H1 (cell line): Measurements from ENCODE around the gene KRTAP10-8. TPM values are rescaled to one million over a fixed set of nuclear protein-coding genes. Genes with fewer than 3 reads are reported as not detected.

Experiments used
- CTCF ChIA-PET: fragments of 300-600 bp; sonication (Branson Sonifier 250); formaldehyde crosslinking; loops from one replicate; lab custom pipeline; 2021; ENCODE audit not compliant: partially characterized antibody; lab: Charles Lee
- POLR2A ChIA-PET: fragments of 300-600 bp; sonication (Branson Sonifier 250); formaldehyde crosslinking; loops from one replicate; lab custom pipeline; 2021; ENCODE audit warnings: inconsistent platforms; ENCODE audit not compliant: partially characterized antibody; lab: Charles Lee
- DNase-seq, 2 experiments: peaks; one replicate each; pipeline versions ENCODE4 v3.0.0 to v3.0.0-alpha.2; 2010 to 2022; ENCODE audit warnings: low spot score in 2 of 2, low read depth in 1 of 2, mixed read lengths in 1 of 2
- FAIRE-seq: peaks from 2 replicates; lab custom pipeline; 2011; peaks lifted over from hg19 to GRCh38; lab: Jason Lieb, UNC
- H2AFZ ChIP-seq: 2 replicates; pipeline ENCODE4 v1.8.1; 2012; ENCODE audit warnings: low read length, inconsistent platforms
- H2AK5ac ChIP-seq: 2 replicates; pipeline ENCODE4 v1.6.1; 2013; ENCODE audit warnings: low read depth, low read length
- H2BK120ac ChIP-seq: replicated peaks from 2 replicates; pipeline ENCODE3; 2013; ENCODE audit warnings: low read depth, low read length, inconsistent platforms
- H2BK12ac ChIP-seq: 2 replicates; pipeline ENCODE4 v1.6.1; 2013; ENCODE audit warnings: low read depth, low read length
- H2BK15ac ChIP-seq: 2 replicates; pipeline ENCODE4 v1.6.1; 2013; ENCODE audit warnings: low read length
- H2BK20ac ChIP-seq: 2 replicates; pipeline ENCODE4 v1.6.1; 2013; ENCODE audit warnings: low read length
- H2BK5ac ChIP-seq: 2 replicates; pipeline ENCODE4 v1.6.1; 2013; ENCODE audit warnings: low read depth, low read length
- H3K14ac ChIP-seq: 2 replicates; pipeline ENCODE4 v1.6.1; 2013; ENCODE audit warnings: inconsistent platforms; ENCODE audit not compliant: insufficient read length
- H3K18ac ChIP-seq: 2 replicates; pipeline ENCODE4 v1.6.1; 2013; ENCODE audit warnings: low read length; ENCODE audit errors: extremely low read depth
- H3K23ac ChIP-seq: 2 replicates; pipeline ENCODE4 v1.6.1; 2013; ENCODE audit warnings: inconsistent platforms; ENCODE audit not compliant: insufficient read length
- H3K23me2 ChIP-seq: 2 replicates; pipeline ENCODE4 v1.6.1; 2013; ENCODE audit warnings: low read depth, low read length
- H3K27ac ChIP-seq: 2 replicates; pipeline ENCODE4 v1.6.1; 2011; ENCODE audit warnings: low read depth, low read length, inconsistent platforms
- H3K27me3 ChIP-seq, 4 experiments: replicated peaks in 1 of 4; 1 replicate in 1 of 4; 2 replicates in 3 of 4; pipeline versions ENCODE4 v1.6.1 to v1.8.1; 2011 to 2013; ENCODE audit warnings: low read length in 3 of 4, mild to moderate bottlenecking in 3 of 4, inconsistent platforms in 2 of 4, mixed read lengths in 2 of 4, moderate library complexity in 1 of 4; ENCODE audit not compliant: control insufficient read depth in 3 of 4, insufficient read depth in 3 of 4; ENCODE audit errors: extremely low read depth in 1 of 4
- H3K36me3 ChIP-seq, 4 experiments: 2 replicates each; pipeline versions ENCODE4 v1.6.1 to v1.8.1; 2011 to 2013; ENCODE audit warnings: mild to moderate bottlenecking in 4 of 4, low read length in 3 of 4, moderate library complexity in 2 of 4, control low read depth in 1 of 4, inconsistent platforms in 1 of 4; ENCODE audit not compliant: insufficient read depth in 4 of 4, control insufficient read depth in 2 of 4
- H3K4ac ChIP-seq: replicated peaks from 2 replicates; pipeline ENCODE3; 2013; ENCODE audit warnings: low read length, low read depth, mixed read lengths, inconsistent platforms; ENCODE audit not compliant: insufficient read length
- H3K4me1 ChIP-seq, 4 experiments: replicated peaks in 1 of 4; 1 replicate in 1 of 4; 2 replicates in 3 of 4; pipeline versions ENCODE4 v1.6.1 to v1.8.1; 2011 to 2013; ENCODE audit warnings: low read length in 3 of 4, inconsistent platforms in 2 of 4, mixed read lengths in 1 of 4; ENCODE audit not compliant: insufficient read depth in 4 of 4, control insufficient read depth in 3 of 4
- H3K4me2 ChIP-seq, 2 experiments: 2 replicates each; pipeline versions ENCODE4 v1.6.1 to v1.8.1; 2011 to 2013; ENCODE audit warnings: low read depth in 2 of 2, low read length in 2 of 2, control low read depth in 1 of 2, inconsistent platforms in 1 of 2, mild to moderate bottlenecking in 1 of 2; ENCODE audit not compliant: insufficient read depth in 1 of 2
- H3K4me3 ChIP-seq, 4 experiments: fragments of 200-600, 300-600 bp in 1 of 4; sonication (generic), shearing (Covaris generic), sonication (Bioruptor Twin) in 1 of 4; 2 replicates each; pipeline versions ENCODE4 v1.5.1 to v1.8.1; 2011 to 2016; ENCODE audit warnings: low read length in 4 of 4, low read depth in 3 of 4, control low read depth in 2 of 4, inconsistent platforms in 2 of 4, mild to moderate bottlenecking in 2 of 4, mixed read lengths in 1 of 4, moderate library complexity in 1 of 4; ENCODE audit not compliant: insufficient read depth in 2 of 4; ENCODE audit errors: extremely low read depth in 1 of 4
- H3K56ac ChIP-seq: replicated peaks from 2 replicates; pipeline ENCODE3; 2013; ENCODE audit warnings: low read depth, mild to moderate bottlenecking, mixed read lengths, low read length, inconsistent platforms; ENCODE audit not compliant: insufficient read length
- H3K79me1 ChIP-seq: 2 replicates; pipeline ENCODE4 v1.6.1; 2013; ENCODE audit warnings: low read depth, low read length, control low read depth
- H3K79me2 ChIP-seq, 2 experiments: 2 replicates each; pipeline versions ENCODE4 v1.6.1 to v1.8.1; 2012 to 2013; ENCODE audit warnings: low read length in 2 of 2, mild to moderate bottlenecking in 2 of 2, inconsistent platforms in 1 of 2; ENCODE audit not compliant: insufficient read depth in 2 of 2, control insufficient read depth in 1 of 2
- H3K9ac ChIP-seq, 4 experiments: replicated peaks in 1 of 4; 1 replicate in 1 of 4; 2 replicates in 3 of 4; pipeline versions ENCODE4 v1.6.1 to v1.8.1; 2011 to 2013; ENCODE audit warnings: low read depth in 3 of 4, low read length in 3 of 4, control low read depth in 2 of 4, mild to moderate bottlenecking in 2 of 4, moderate library complexity in 2 of 4, inconsistent platforms in 1 of 4; ENCODE audit errors: extremely low read depth in 1 of 4
- H3K9me3 ChIP-seq, 2 experiments: 2 replicates each; pipeline versions ENCODE4 v1.6.1 to v1.8.1; 2012 to 2013; ENCODE audit warnings: mild to moderate bottlenecking in 2 of 2, moderate library complexity in 2 of 2, control low read depth in 1 of 2, inconsistent platforms in 1 of 2, low read depth in 1 of 2, low read length in 1 of 2, mixed read lengths in 1 of 2; ENCODE audit not compliant: insufficient read depth in 2 of 2
- H4K20me1 ChIP-seq, 2 experiments: replicated peaks in 1 of 2; 2 replicates each; pipeline versions ENCODE3 to v1.8.1; 2011 to 2013; ENCODE audit warnings: inconsistent platforms in 2 of 2, low read length in 2 of 2, mild to moderate bottlenecking in 1 of 2; ENCODE audit not compliant: insufficient read depth in 2 of 2, control insufficient read depth in 1 of 2
- H4K5ac ChIP-seq: 2 replicates; pipeline ENCODE4 v1.6.1; 2013; ENCODE audit warnings: low read length, low read depth, mixed read lengths, inconsistent platforms; ENCODE audit not compliant: insufficient read length
- H4K8ac ChIP-seq: 2 replicates; pipeline ENCODE4 v1.8.0; 2013; ENCODE audit warnings: mild to moderate bottlenecking, moderate library complexity, low read length, inconsistent platforms; ENCODE audit not compliant: insufficient read depth; ENCODE audit errors: extremely low read depth
- H4K91ac ChIP-seq: replicated peaks from 2 replicates; pipeline ENCODE3; 2013; ENCODE audit warnings: low read length, mixed read lengths, inconsistent platforms; ENCODE audit not compliant: insufficient read length
- CHD2 ChIP-seq: IDR thresholded peaks from 2 replicates; pipeline ENCODE4 v1.6.1; 2012; ENCODE audit warnings: low read length, improper control_type of control experiment
- GABPA ChIP-seq: IDR thresholded peaks from 2 replicates; pipeline ENCODE4 v1.6.1; 2011; ENCODE audit warnings: mild to moderate bottlenecking, low read length, moderate library complexity, borderline replicate concordance; ENCODE audit not compliant: insufficient read depth
- HDAC2 ChIP-seq, 2 experiments: fragments of 300-600 bp in 1 of 2; sonication (generic) in 1 of 2; IDR thresholded peaks; 2 replicates each; pipeline ENCODE4 v1.6.1; 2011 to 2012; ENCODE audit warnings: low read depth in 2 of 2, low read length in 2 of 2, mild to moderate bottlenecking in 2 of 2, moderate library complexity in 2 of 2, borderline replicate concordance in 1 of 2, inconsistent platforms in 1 of 2
- MAFK ChIP-seq: IDR thresholded peaks from 2 replicates; pipeline ENCODE4 v1.6.1; 2012; ENCODE audit warnings: low read depth, mild to moderate bottlenecking, improper control_type of control experiment, low read length
- MAX ChIP-seq: IDR thresholded peaks from 2 replicates; pipeline ENCODE4 v1.6.1; 2012; ENCODE audit warnings: inconsistent platforms
- SRF ChIP-seq: IDR thresholded peaks from 2 replicates; pipeline ENCODE4 v1.6.1; 2011; ENCODE audit warnings: mild to moderate bottlenecking, low read depth, low read length, moderate library complexity
- SUZ12 ChIP-seq: fragments of 200-600 bp; sonication (generic); IDR thresholded peaks from 2 replicates; pipeline ENCODE4 v1.6.1; 2012; ENCODE audit warnings: mild to moderate bottlenecking, inconsistent platforms, low read length, moderate library complexity, mixed read lengths
- TAF7 ChIP-seq: optimal IDR thresholded peaks from 2 replicates; pipeline ENCODE3; 2011; ENCODE audit warnings: low read depth, mild to moderate bottlenecking, inconsistent platforms, low read length, moderate library complexity, borderline replicate concordance
- TBP ChIP-seq: IDR thresholded peaks from 2 replicates; pipeline ENCODE4 v1.6.1; 2011; ENCODE audit warnings: low read depth, low read length, improper control_type of control experiment
- TCF12 ChIP-seq: IDR thresholded peaks from 2 replicates; pipeline ENCODE4 v1.6.1; 2011; ENCODE audit warnings: low read depth, mild to moderate bottlenecking, low read length
- WGBS, 2 experiments: shearing (Covaris generic) in 1 of 2; methylation state at CpG; one replicate each; pipeline versions ENCODE4 v1.1.6 to v1.1.7; 2013 to 2015; ENCODE audit warnings: low lambda C conversion rate in 2 of 2, mixed read lengths in 2 of 2, inconsistent platforms in 1 of 2, low coverage in 1 of 2, missing lambda C conversion rate in 1 of 2; ENCODE audit not compliant: insufficient replicate concordance in 2 of 2, insufficient coverage in 1 of 2, insufficient read length in 1 of 2; ENCODE audit errors: extremely low coverage in 1 of 2, missing lambda C conversion rate in 1 of 2; 5-methylcytosine and 5-hydroxymethylcytosine counted together
- long read RNA-seq, 2 experiments: library from RNA in 1 of 2; library from capped mRNA in 1 of 2; stranded (forward); transcript quantifications; one replicate each; pipeline ENCODE4 v2.0.0, GENCODE V29; 2021; ENCODE audit warnings: inconsistent platforms in 1 of 2
- polyA minus RNA-seq, 3 experiments: library from RNA; depleted of rRNA, polyadenylated mRNA; stranded (reverse); fragments of >200 nt; gene quantifications; 1 replicate in 2 of 3; 2 replicates in 1 of 3; pipeline ENCODE4 v1.2.3, GENCODE V29; 2011
- polyA plus RNA-seq, 7 experiments: library from polyadenylated mRNA; depleted of rRNA in 3 of 7; stranded (reverse) in 5 of 7; unstranded in 2 of 7; fragments of >200 nt in 5 of 7; fragments of 200-250 nt in 2 of 7; gene quantifications; 1 replicate in 5 of 7; 2 replicates in 1 of 7; 4 replicates in 1 of 7; pipeline versions ENCODE4 v1.2.1 to v1.2.3, GENCODE V29; 2011 to 2013; ENCODE audit warnings: missing spikeins in 2 of 7, mixed read lengths in 2 of 7
- total RNA-seq: library from RNA; stranded (reverse); fragmentation: NEBNext Ultra II Directional; extraction: Animal tissue kit (Norgen Biotek cat#: 25700); gene quantifications from 2 replicates; pipeline ENCODE4 v1.2.1, GENCODE V29; 2021

The KRTAP10-8 gene, protein sequence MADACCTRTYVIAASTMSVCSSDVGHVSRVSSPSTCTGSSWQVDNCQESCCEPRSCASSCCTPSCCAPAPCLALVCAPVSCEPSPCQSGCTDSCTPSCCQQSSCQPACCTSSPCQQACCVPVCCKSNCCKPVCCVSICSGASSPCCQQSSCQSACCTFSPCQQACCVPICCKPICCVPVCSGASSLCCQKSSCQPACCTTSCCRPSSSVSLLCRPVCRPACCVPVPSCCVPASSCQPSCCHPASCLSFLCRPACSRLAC
- total RNA-seq (not detected in 2 replicates), polyA plus RNA-seq (2011; rRNA removed) (not detected in 2 replicates), polyA minus RNA-seq (2011; rRNA and poly(A)+ RNA removed) (not detected in 2 replicates)
- polyA plus RNA-seq (2011; cell fraction: cytosol; rRNA removed) = not detected
- not detected for polyA plus RNA-seq (2011; cell fraction: nucleus; rRNA removed)
- polyA plus RNA-seq (2012, experiment 1 of 2) = not detected in 4 replicates
- polyA plus RNA-seq (2012, experiment 2 of 2) = not detected
- not detected for polyA plus RNA-seq (2013, experiment 1 of 2)
- polyA plus RNA-seq (2013, experiment 2 of 2) = not detected
- polyA minus RNA-seq (2011; cell fraction: cytosol; rRNA and poly(A)+ RNA removed) = not detected
- polyA minus RNA-seq (2011; cell fraction: nucleus; rRNA and poly(A)+ RNA removed) = not detected
- long read RNA-seq, experiment 1 = 0 reads
- long read RNA-seq, experiment 2 = 0 reads

DNA sequence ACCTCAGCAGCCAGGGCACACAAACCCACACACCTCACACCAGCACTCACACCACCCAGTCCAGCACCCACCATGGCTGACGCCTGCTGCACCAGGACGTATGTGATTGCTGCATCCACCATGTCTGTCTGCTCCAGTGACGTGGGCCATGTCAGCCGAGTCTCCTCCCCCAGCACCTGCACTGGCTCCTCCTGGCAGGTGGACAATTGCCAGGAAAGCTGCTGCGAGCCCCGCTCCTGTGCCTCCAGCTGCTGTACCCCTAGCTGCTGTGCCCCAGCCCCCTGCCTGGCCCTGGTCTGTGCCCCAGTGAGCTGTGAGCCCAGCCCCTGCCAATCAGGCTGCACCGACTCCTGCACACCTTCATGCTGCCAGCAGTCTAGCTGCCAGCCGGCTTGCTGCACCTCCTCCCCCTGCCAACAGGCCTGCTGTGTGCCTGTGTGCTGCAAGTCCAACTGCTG, at the start of gene KRTAP10-8:
Gene KRTAP10-8 (plus strand): TSS at position 51 of the 458 bp plus-strand sequence. CDS start 22 bp downstream, at position 73.
- Histone ChIP-seq H2BK15ac (peak within 1 kb of the TSS; percentile 61; the same call in 1 of the 2 replicates), H3K4ac (no peak within 1 kb of the TSS), H3K23me2 (no peaks in the 10 kb centered on the region), H3K4me2 (no peak within 1 kb of the TSS), H3K27me3 (no peaks in the 10 kb centered on the region), H3K14ac (no peak within 1 kb of the TSS), H3K23ac (no peak within 1 kb of the TSS), H2BK20ac (no peak within 1 kb of the TSS), H4K8ac (peak within 1 kb of the TSS; percentile 43), H2AK5ac (peak within 1 kb of the TSS; percentile 39; the same call in 1 of the 2 replicates), H3K56ac (no peak within 1 kb of the TSS), H3K36me3 (no peaks in the 10 kb centered on the region), H3K9ac (no peak within 1 kb of the TSS), H3K79me2 (no peaks in the 10 kb centered on the region), H3K18ac (no peak within 1 kb of the TSS), H3K9me3 (peaks cover 19 to 22% of the 10 kb centered on the region in 2 experiments), H3K4me3 (no peak within 1 kb of the TSS), H3K4me1 (peaks cover 0 to 6% (median 2%) of the 10 kb centered on the region in 4 experiments; a peak in 4 of 7 replicates), H2BK5ac (no peak within 1 kb of the TSS; the same call in 1 of the 2 replicates), H4K20me1 (peaks cover 0 to 1% of the 10 kb centered on the region in 2 experiments), H3K79me1 (no peaks in the 10 kb centered on the region), H2BK120ac (no peak within 1 kb of the TSS), H2BK12ac (peak within 1 kb of the TSS; percentile 50; the same call in 1 of the 2 replicates), H2AFZ (no peak within 1 kb of the TSS), H4K5ac (no peak within 1 kb of the TSS), H4K91ac (no peak within 1 kb of the TSS), H3K27ac (no peak within 1 kb of the TSS)
- no peak for FAIRE-seq
- ChIA-PET POLR2A (interaction anchor here (0.7 kb wide), 1 partner anchor 263 kb away, joined by 3 read pairs; no protein-coding TSS in a partner anchor), CTCF (no interaction called here)
- 83% methylated on average over 8 of the region's 8 CpGs; no CpG with 5 or more reads in 1 of the 2 experiments for WGBS, 2 experiments
- DNase-seq = peak in 1 of 2 experiments; percentile 38
- TF ChIP-seq CHD2 (no peak), GABPA (no peak), SUZ12 (no peak), TCF12 (no peak), TAF7 (no peak), SRF (no peak), MAFK (no peak), MAX (no peak), HDAC2 (IDR thresholded peaks at IDR 0.05; ENCODE audit: borderline replicate concordance in 1 of 2, low read depth in 2 of 2, low read length in 2 of 2) (no peak), TBP (no peak)
